ENCODE results near the gene TEX19. TPM values are rescaled to one million over a fixed set of nuclear protein-coding genes. Genes with fewer than 3 reads are reported as not detected.
"Not testable (repeated sequence)": the region's sequence is repeated elsewhere in the genome, so short reads cannot be mapped to it uniquely, and the experiment has no call there.

TEX19 gene
- total RNA-seq, 2 donors from 2014 or later, result not detected

DNA sequence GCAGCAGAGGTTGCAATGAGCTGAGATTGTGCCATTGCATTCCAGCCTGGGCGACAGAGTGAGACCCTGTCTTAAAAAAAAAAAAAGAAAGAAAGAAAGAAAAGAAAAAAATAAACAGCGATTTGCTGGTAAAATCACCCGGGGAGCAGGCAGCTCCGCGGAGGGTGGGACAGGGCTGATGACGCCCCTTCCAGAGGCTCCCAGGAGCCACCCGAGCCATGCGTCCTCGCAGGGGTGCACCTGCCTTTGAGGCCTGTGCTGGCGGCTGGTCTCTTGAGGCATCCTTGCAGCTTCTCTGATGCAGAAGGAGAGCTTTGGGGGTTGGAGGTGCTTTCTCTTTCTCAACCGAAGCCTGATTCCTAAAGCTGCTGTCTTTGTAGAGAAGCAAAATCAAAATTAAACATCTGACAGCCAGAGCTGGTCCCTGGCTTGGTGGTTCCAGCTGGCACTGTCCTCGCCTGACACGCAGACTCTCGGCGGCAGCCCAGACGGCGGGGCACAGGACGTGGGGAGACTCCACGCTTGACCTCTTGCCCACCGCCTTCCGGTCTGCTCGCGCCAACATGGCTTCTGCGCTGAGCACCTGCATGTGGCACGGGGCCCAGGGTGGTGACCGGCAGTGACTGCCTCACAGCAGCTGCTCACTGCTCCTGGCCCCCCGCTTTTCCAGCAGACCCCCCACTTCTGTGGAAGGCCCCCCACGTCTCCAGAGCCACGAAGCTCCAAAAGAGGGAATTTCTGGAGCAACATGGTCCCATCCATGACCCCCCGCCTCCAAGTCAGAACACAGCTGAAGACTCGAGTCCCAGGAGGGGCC, 19.1 kb downstream of the TEX19 start:
- DNase-seq (no peak), ATAC-seq (no peak)
- peaks cover 0 to 8% of the 10 kb centered on the region in 2 donors for H3K27me3 ChIP-seq

DNA sequence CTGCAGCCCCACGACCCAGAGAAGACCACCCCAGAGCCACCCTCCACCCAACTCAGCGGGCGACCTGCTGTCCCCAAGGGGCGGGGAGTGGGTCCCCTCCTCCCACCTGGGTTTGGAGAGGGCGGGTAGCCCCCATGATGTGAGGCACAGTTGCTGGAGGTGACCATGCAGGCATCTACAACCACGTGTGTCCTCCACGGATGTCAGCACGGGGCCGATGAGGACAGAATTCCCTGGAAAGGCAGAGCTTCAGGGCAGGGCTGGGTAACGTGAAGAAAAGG, 19.6 kb downstream of the TEX19 start:
- Histone ChIP-seq H3K27ac (no peak overlapping the region), H3K36me3 (replicated peaks in 1 of 2; ENCODE audit: insufficient read depth in 1 of 2, low read depth in 2 of 2) (no peaks in the 10 kb centered on the region), H3K27me3 (peaks cover 0 to 8% of the 10 kb centered on the region in 2 donors), H3K9me3 (no peaks in the 10 kb centered on the region), H3K4me1 (peaks cover 4% of the 10 kb centered on the region), H3K4me3 (no peak overlapping the region)
- intact Hi-C loops (cut with DNase I), result no loop called here
- ATAC-seq, result no peak
- 49 to 61% methylated on average over 8 to 10 of the region's 10 CpGs for WGBS, 2 donors
- no peak for DNase-seq
- no peak for TF ChIP-seq POLR2A (IDR thresholded peaks at IDR 0.05)
- TF ChIP-seq, protein P1, sequence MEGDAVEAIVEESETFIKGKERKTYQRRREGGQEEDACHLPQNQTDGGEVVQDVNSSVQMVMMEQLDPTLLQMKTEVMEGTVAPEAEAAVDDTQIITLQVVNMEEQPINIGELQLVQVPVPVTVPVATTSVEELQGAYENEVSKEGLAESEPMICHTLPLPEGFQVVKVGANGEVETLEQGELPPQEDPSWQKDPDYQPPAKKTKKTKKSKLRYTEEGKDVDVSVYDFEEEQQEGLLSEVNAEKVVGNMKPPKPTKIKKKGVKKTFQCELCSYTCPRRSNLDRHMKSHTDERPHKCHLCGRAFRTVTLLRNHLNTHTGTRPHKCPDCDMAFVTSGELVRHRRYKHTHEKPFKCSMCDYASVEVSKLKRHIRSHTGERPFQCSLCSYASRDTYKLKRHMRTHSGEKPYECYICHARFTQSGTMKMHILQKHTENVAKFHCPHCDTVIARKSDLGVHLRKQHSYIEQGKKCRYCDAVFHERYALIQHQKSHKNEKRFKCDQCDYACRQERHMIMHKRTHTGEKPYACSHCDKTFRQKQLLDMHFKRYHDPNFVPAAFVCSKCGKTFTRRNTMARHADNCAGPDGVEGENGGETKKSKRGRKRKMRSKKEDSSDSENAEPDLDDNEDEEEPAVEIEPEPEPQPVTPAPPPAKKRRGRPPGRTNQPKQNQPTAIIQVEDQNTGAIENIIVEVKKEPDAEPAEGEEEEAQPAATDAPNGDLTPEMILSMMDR (IDR thresholded peaks at IDR 0.05), result no peak

More for the DNA sequence above, 19.1 kb downstream of the TEX19 start:
- Histone ChIP-seq H3K9me3 (no peaks in the 10 kb centered on the region), H3K4me1 (no peaks in the 10 kb centered on the region), H3K36me3 (replicated peaks in 1 of 2; ENCODE audit: insufficient read depth in 1 of 2, low read depth in 2 of 2) (no peaks in the 10 kb centered on the region), H3K27ac (no peak overlapping the region), H3K4me3 (no peak overlapping the region)
- WGBS, 2 donors, result 74 to 76% methylated on average over 30 to 31 of the region's 31 CpGs
- intact Hi-C loops (cut with DNase I), result no loop called here
- TF ChIP-seq, protein P1 (IDR thresholded peaks at IDR 0.05), result no peak
- TF ChIP-seq POLR2A (IDR thresholded peaks at IDR 0.05), result no peak

DNA sequence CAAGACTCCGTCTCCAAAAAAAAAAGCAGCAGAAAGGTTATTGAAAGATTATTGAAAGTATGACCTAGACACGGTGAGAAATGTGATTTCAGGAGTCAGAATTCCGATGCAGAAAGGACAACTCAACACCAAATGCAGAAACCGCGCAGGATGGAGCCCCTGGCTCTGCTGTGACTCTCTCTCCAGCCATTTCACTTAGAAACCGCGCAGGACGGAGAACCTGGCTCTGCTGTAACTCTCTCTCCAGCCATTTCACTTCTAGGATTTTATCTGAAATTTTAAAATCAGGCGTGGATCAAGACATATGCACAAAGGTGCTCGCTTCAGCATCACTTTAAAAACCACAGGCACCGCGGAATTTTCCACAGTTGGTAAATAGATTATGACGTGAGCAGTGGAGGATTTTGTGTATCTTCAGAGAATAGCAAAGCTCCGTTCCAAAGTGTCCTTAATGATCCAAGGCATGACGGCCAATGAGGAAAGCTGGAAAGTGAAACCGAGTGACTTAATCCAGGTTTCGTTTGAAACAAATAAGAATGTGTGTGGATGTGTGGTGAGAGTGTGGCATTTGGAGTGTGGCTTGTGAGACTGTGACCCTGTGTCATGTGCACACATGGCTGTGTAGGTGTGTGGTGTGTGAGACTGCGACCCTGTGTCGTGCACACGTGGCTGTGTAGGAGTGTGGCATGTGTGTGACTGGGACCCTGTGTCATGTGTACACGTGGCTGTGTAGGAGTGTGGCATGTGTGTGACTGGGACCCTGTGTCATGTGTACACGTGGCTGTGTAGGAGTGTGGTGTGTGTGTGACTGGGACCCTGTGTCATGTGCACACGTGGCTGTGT, 22.0 kb downstream of the TEX19 start:
- no peak for TF ChIP-seq POLR2A (IDR thresholded peaks at IDR 0.05)
- TF ChIP-seq, protein P1 (IDR thresholded peaks at IDR 0.05), result no peak
- WGBS, 2 donors, result 50 to 53% methylated on average over 23 of the region's 23 CpGs
- no peaks in the 10 kb centered on the region for H3K36me3 ChIP-seq (replicated peaks in 1 of 2; ENCODE audit: insufficient read depth in 1 of 2, low read depth in 2 of 2)
- intact Hi-C loops (cut with DNase I), result no loop called here
- no peak overlapping the region for H3K27ac ChIP-seq
- ATAC-seq, result no peak
- no peak for DNase-seq
- H3K4me1 ChIP-seq, result peaks cover 25% of the 10 kb centered on the region
- H3K27me3 ChIP-seq, result no peaks in the 10 kb centered on the region
- H3K4me3 ChIP-seq, result no peak overlapping the region
- H3K9me3 ChIP-seq, result no peaks in the 10 kb centered on the region

DNA sequence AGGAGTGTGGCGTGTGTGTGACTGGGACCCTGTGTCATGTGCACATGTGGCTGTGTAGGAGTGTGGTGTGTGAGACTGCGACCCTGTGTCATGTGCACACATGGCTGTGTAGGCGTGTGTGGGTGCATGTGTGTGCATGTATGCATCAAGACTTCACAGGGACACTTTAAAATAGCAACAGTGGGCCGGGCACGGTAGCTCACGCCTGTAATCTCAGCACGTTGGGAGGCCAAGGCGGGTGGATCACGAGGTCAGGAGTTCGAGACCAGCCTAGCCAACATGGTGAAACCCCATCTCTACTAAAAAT, 22.6 kb downstream of the TEX19 start:
- H3K4me3 ChIP-seq; ATAC-seq; intact Hi-C loops (cut with DNase I); H3K27ac ChIP-seq; DNase-seq; H3K36me3 ChIP-seq (replicated peaks in 1 of 2; ENCODE audit: insufficient read depth in 1 of 2, low read depth in 2 of 2); H3K9me3 ChIP-seq; H3K27me3 ChIP-seq: not testable (repeated sequence)
- H3K4me1 ChIP-seq, result peaks cover 25% of the 10 kb centered on the region
- WGBS, 2 donors, result 66 to 71% methylated on average over 9 to 10 of the region's 10 CpGs

DNA sequence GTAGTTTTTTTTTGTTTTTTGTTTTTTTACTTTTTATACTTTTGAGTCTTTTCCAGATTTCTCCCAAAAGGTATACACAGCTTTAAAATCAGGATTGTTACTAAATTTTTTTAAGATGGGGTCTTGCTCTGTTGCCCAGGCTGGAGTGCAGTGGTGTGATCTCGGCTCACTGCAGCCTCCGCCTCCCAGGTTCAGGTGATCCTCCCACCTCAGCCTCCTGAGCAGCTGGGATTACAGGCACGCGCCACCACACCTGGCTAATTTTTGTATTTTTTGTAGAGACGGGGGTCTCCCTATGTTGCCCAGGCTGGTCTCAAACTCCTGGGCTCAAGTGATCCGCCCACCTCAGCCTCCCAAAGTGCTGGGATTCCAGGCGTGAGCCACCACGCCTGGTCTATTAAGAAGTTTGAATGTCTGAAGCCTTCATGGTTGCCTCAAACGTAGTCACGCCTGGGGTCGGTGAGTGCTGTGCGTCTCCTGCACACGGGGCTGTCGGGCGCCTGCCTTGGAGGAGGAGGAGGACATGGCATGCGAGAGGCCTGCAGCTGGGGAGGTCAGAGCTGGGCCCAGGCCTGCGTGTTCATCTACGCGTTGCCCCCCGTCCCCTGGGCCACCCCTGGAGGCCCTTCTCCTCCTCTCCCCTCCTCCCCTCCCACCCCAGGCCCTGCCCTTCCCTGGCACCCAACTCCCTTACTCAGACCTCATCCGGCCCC, 23.3 kb downstream of the TEX19 start:
- intact Hi-C loops (cut with DNase I); H3K4me3 ChIP-seq; H3K36me3 ChIP-seq (replicated peaks in 1 of 2; ENCODE audit: insufficient read depth in 1 of 2, low read depth in 2 of 2); H3K27ac ChIP-seq; H3K27me3 ChIP-seq; DNase-seq; ATAC-seq; H3K9me3 ChIP-seq: not testable (repeated sequence)
- H3K4me1 ChIP-seq, result peaks cover 25% of the 10 kb centered on the region
- WGBS, 2 donors, result 80 to 88% methylated on average over 16 to 20 of the region's 21 CpGs
